Adipocyte (in vitro differentiated cells): ENCODE results near the gene NELL2.
"Not testable (repeated sequence)": the region's sequence is repeated elsewhere in the genome, so short reads cannot be mapped to it uniquely, and the experiment has no call there.

Source experiments
- DNase-seq: peaks from one replicate; pipeline ENCODE4 v3.0.0-alpha.2; 2015; ENCODE audit warnings: low read depth
- H3K27me3 ChIP-seq: replicated peaks from 2 replicates; pipeline ENCODE4 v1.7.0; 2013; ENCODE audit warnings: mild to moderate bottlenecking, low read length, moderate library complexity; ENCODE audit not compliant: control insufficient read depth, insufficient read depth
- H3K36me3 ChIP-seq: 2 replicates; pipeline ENCODE4 v1.7.0; 2013; ENCODE audit warnings: low read length, mild to moderate bottlenecking, moderate library complexity; ENCODE audit not compliant: control insufficient read depth, insufficient read depth, severe bottlenecking
- H3K4me1 ChIP-seq: 2 replicates; pipeline ENCODE4 v1.7.0; 2013; ENCODE audit warnings: mild to moderate bottlenecking, low read length, moderate library complexity; ENCODE audit not compliant: control insufficient read depth, insufficient read depth
- H3K4me3 ChIP-seq: 2 replicates; pipeline ENCODE4 v1.7.0; 2013; ENCODE audit warnings: mild to moderate bottlenecking, low read length, moderate library complexity
- H3K9ac ChIP-seq: 2 replicates; pipeline ENCODE4 v1.7.0; 2013; ENCODE audit warnings: mild to moderate bottlenecking, low read length, moderate library complexity
- H3K9me3 ChIP-seq: 2 replicates; pipeline ENCODE4 v1.7.0; 2013; ENCODE audit warnings: mild to moderate bottlenecking, low read length, moderate library complexity; ENCODE audit not compliant: control insufficient read depth

The NELL2 gene

GRCh38 chr12:44775901-44776300 is 100.2 kb downstream of the NELL2 start:
- no peaks in the 10 kb centered on the region for H3K27me3 ChIP-seq
- no peak overlapping the region for H3K4me3 ChIP-seq
- no peak for DNase-seq
- no peaks in the 10 kb centered on the region for H3K36me3 ChIP-seq
- H3K9me3 ChIP-seq: no peaks in the 10 kb centered on the region
- H3K9ac ChIP-seq: no peak overlapping the region
- no peaks in the 10 kb centered on the region for H3K4me1 ChIP-seq

- H3K4me3 ChIP-seq: no peak overlapping the region
- DNase-seq: peak; percentile 13
- H3K27me3 ChIP-seq: no peaks in the 10 kb centered on the region
- no peaks in the 10 kb centered on the region for H3K4me1 ChIP-seq
- H3K36me3 ChIP-seq: no peaks in the 10 kb centered on the region
- no peaks in the 10 kb centered on the region for H3K9me3 ChIP-seq
- H3K9ac ChIP-seq: no peak overlapping the region
These were observed 101.2 kb downstream of the NELL2 start for GRCh38 chr12:44774815-44775411.

- Histone ChIP-seq H3K9ac (no peak overlapping the region), H3K36me3 (no peaks in the 10 kb centered on the region), H3K27me3 (no peaks in the 10 kb centered on the region), H3K4me1 (no peaks in the 10 kb centered on the region), H3K9me3 (no peaks in the 10 kb centered on the region), H3K4me3 (no peak overlapping the region)
- no peak for DNase-seq
These were observed 104.6 kb downstream of the NELL2 start for GRCh38 chr12:44771485-44772021.

GRCh38 chr12:44765796-44766195 is 110.3 kb downstream of the NELL2 start:
- no peak overlapping the region for H3K9ac ChIP-seq
- H3K4me1 ChIP-seq: no peaks in the 10 kb centered on the region
- H3K4me3 ChIP-seq: no peak overlapping the region
- H3K9me3 ChIP-seq: no peaks in the 10 kb centered on the region
- no peak for DNase-seq
- H3K36me3 ChIP-seq: no peaks in the 10 kb centered on the region
- H3K27me3 ChIP-seq: no peaks in the 10 kb centered on the region

GRCh38 chr12:44763021-44763420 is 113.1 kb downstream of the NELL2 start:
- no peak overlapping the region for H3K4me3 ChIP-seq

GRCh38 chr12:44759289-44759688 is 116.8 kb downstream of the NELL2 start:
- Histone ChIP-seq H3K36me3 (no peaks in the 10 kb centered on the region), H3K27me3 (no peaks in the 10 kb centered on the region), H3K4me1 (no peaks in the 10 kb centered on the region), H3K9me3 (no peaks in the 10 kb centered on the region), H3K9ac (no peak overlapping the region), H3K4me3 (no peak overlapping the region)
- no peak for DNase-seq

More at GRCh38 chr12:44763021-44763420, 113.1 kb downstream of the NELL2 start:
- Histone ChIP-seq H3K4me1 (no peaks in the 10 kb centered on the region), H3K9me3 (no peaks in the 10 kb centered on the region), H3K9ac (no peak overlapping the region), H3K36me3 (no peaks in the 10 kb centered on the region), H3K27me3 (no peaks in the 10 kb centered on the region)
- no peak for DNase-seq

- Histone ChIP-seq H3K9me3 (no peaks in the 10 kb centered on the region), H3K27me3 (no peaks in the 10 kb centered on the region), H3K4me1 (no peaks in the 10 kb centered on the region), H3K9ac (no peak overlapping the region), H3K4me3 (no peak overlapping the region), H3K36me3 (no peaks in the 10 kb centered on the region)
- no peak for DNase-seq
These were observed 125.6 kb downstream of the NELL2 start for GRCh38 chr12:44750468-44750867.

- no peaks in the 10 kb centered on the region for H3K4me1 ChIP-seq
- H3K36me3 ChIP-seq: no peaks in the 10 kb centered on the region
- H3K27me3 ChIP-seq: no peaks in the 10 kb centered on the region
- H3K9me3 ChIP-seq: no peaks in the 10 kb centered on the region
- DNase-seq: no peak
- H3K9ac ChIP-seq: no peak overlapping the region
- no peak overlapping the region for H3K4me3 ChIP-seq
These were observed 126.5 kb downstream of the NELL2 start for GRCh38 chr12:44749566-44749965.

GRCh38 chr12:44748950-44749468 is 127.1 kb downstream of the NELL2 start:
- no peaks in the 10 kb centered on the region for H3K9me3 ChIP-seq
- no peaks in the 10 kb centered on the region for H3K36me3 ChIP-seq
- no peaks in the 10 kb centered on the region for H3K4me1 ChIP-seq
- H3K27me3 ChIP-seq: no peaks in the 10 kb centered on the region
- H3K4me3 ChIP-seq: no peak overlapping the region
- no peak overlapping the region for H3K9ac ChIP-seq
- no peak for DNase-seq

- H3K4me3 ChIP-seq, H3K9me3 ChIP-seq, H3K4me1 ChIP-seq, H3K27me3 ChIP-seq, H3K36me3 ChIP-seq, DNase-seq, H3K9ac ChIP-seq: not testable (repeated sequence)
These were observed 134.7 kb downstream of the NELL2 start for GRCh38 chr12:44741292-44741980.

GRCh38 chr12:44738051-44738450 is 138.1 kb downstream of the NELL2 start:
- H3K9ac ChIP-seq: no peak overlapping the region
- no peaks in the 10 kb centered on the region for H3K27me3 ChIP-seq
- H3K9me3 ChIP-seq: no peaks in the 10 kb centered on the region
- H3K4me1 ChIP-seq: no peaks in the 10 kb centered on the region
- DNase-seq: no peak
- H3K4me3 ChIP-seq: no peak overlapping the region
- H3K36me3 ChIP-seq: no peaks in the 10 kb centered on the region
